Measurements from ENCODE around the gene TGM4. TPM values are rescaled to one million over a fixed set of nuclear protein-coding genes. Genes with fewer than 3 reads are reported as not detected.

TGM4 gene
- 0.07 TPM for polyA plus RNA-seq (2013, experiment 1 of 2)
- polyA plus RNA-seq (2013, experiment 2 of 2) = 0.08 TPM

- Histone ChIP-seq H3K9me3 (replicated peaks in 1 of 2; ENCODE audit: control insufficient read depth in 2 of 2, insufficient read depth in 1 of 2, low read depth in 1 of 2, low read length in 2 of 2) (no peaks in the 10 kb centered on the region), H3K4me3 (ENCODE audit: low read length in 2 of 2) (no peak within 1 kb of the TSS), H2AFZ (ENCODE audit: low read length) (no peak within 1 kb of the TSS), H3K36me3 (replicated peaks in 1 of 2; ENCODE audit: control insufficient read depth in 2 of 2, insufficient read depth in 2 of 2, low read length in 2 of 2) (peaks cover 0 to 23% of the 10 kb centered on the region in 2 donors), H3K27me3 (ENCODE audit: control insufficient read depth in 3 of 3, insufficient read depth in 3 of 3, low read depth in 1 of 3, low read length in 3 of 3) (no peaks in the 10 kb centered on the region), H3K4me1 (ENCODE audit: control insufficient read depth in 2 of 2, insufficient read depth in 1 of 2, low read depth in 1 of 2, low read length in 2 of 2) (no peaks in the 10 kb centered on the region), H4K8ac (ENCODE audit: low read depth, low read length) (no peak within 1 kb of the TSS), H3K4me2 (ENCODE audit: insufficient read depth, low read length, poor library complexity, severe bottlenecking) (no peak within 1 kb of the TSS), H2BK5ac (ENCODE audit: low read length) (no peak within 1 kb of the TSS), H2BK15ac (ENCODE audit: low read length) (no peak within 1 kb of the TSS), H3K9ac (ENCODE audit: low read depth, low read length, poor library complexity) (no peak within 1 kb of the TSS), H2BK12ac (ENCODE audit: low read length) (no peak within 1 kb of the TSS), H4K91ac (ENCODE audit: low read depth, low read length, poor library complexity) (no peak within 1 kb of the TSS), H3K4ac (ENCODE audit: low read length) (no peak within 1 kb of the TSS), H3K79me1 (ENCODE audit: low read depth, low read length) (no peaks in the 10 kb centered on the region), H3K27ac (replicated peaks; ENCODE audit: low read length) (no peak within 1 kb of the TSS), H3K14ac (ENCODE audit: low read length) (no peak within 1 kb of the TSS), H2AK5ac (ENCODE audit: low read depth, low read length) (no peak within 1 kb of the TSS), H2BK120ac (ENCODE audit: low read depth, low read length) (no peak within 1 kb of the TSS), H3K18ac (ENCODE audit: low read length) (no peak within 1 kb of the TSS), H3K23ac (ENCODE audit: low read depth, low read length, poor library complexity) (peak within 1 kb of the TSS; percentile 22)
- no CpG with 5 or more reads among the region's 5 CpGs for WGBS, 2 donors (ENCODE audit: extremely low coverage in 2 of 2, insufficient read length in 2 of 2, insufficient replicate concordance in 1 of 2)
- DNase-seq (ENCODE audit: low spot score) = no peak
Observed at GRCh38 chr3:44874308-44874707, at the start of gene TGM4. TSS of gene TGM4 (plus strand) at chr3:44874608. CDS start at chr3:44874679, 71 bp downstream.

GRCh38 chr3:44825264-44825925 is 49.0 kb upstream of the TGM4 start:
- Histone ChIP-seq H3K9ac (ENCODE audit: low read depth, low read length, poor library complexity) (no peak overlapping the region), H3K27me3 (ENCODE audit: control insufficient read depth in 3 of 3, insufficient read depth in 3 of 3, low read depth in 1 of 3, low read length in 3 of 3) (no peaks in the 10 kb centered on the region), H2AFZ (ENCODE audit: low read length) (no peak overlapping the region), H3K27ac (replicated peaks; ENCODE audit: low read length) (no peak overlapping the region), H2BK12ac (ENCODE audit: low read length) (no peak overlapping the region), H2BK15ac (ENCODE audit: low read length) (no peak overlapping the region), H3K4me1 (ENCODE audit: control insufficient read depth in 2 of 2, insufficient read depth in 1 of 2, low read depth in 1 of 2, low read length in 2 of 2) (no peaks in the 10 kb centered on the region), H3K4ac (ENCODE audit: low read length) (no peak overlapping the region), H3K23ac (ENCODE audit: low read depth, low read length, poor library complexity) (no peak overlapping the region), H3K4me2 (ENCODE audit: insufficient read depth, low read length, poor library complexity, severe bottlenecking) (no peak overlapping the region), H4K91ac (ENCODE audit: low read depth, low read length, poor library complexity) (no peak overlapping the region), H3K18ac (ENCODE audit: low read length) (no peak overlapping the region), H3K36me3 (replicated peaks in 1 of 2; ENCODE audit: control insufficient read depth in 2 of 2, insufficient read depth in 2 of 2, low read length in 2 of 2) (peaks cover 24 to 73% of the 10 kb centered on the region in 2 donors), H4K8ac (ENCODE audit: low read depth, low read length) (no peak overlapping the region), H3K79me1 (ENCODE audit: low read depth, low read length) (no peaks in the 10 kb centered on the region), H2BK5ac (ENCODE audit: low read length) (no peak overlapping the region), H3K14ac (ENCODE audit: low read length) (no peak overlapping the region), H2AK5ac (ENCODE audit: low read depth, low read length) (no peak overlapping the region), H3K9me3 (replicated peaks in 1 of 2; ENCODE audit: control insufficient read depth in 2 of 2, insufficient read depth in 1 of 2, low read depth in 1 of 2, low read length in 2 of 2) (no peaks in the 10 kb centered on the region), H3K4me3 (ENCODE audit: low read length in 2 of 2) (no peak overlapping the region), H2BK120ac (ENCODE audit: low read depth, low read length) (no peak overlapping the region)
- no peak for DNase-seq (ENCODE audit: low spot score)
- no CpG with 5 or more reads among the region's 2 CpGs for WGBS, 2 donors (ENCODE audit: extremely low coverage in 2 of 2, insufficient read length in 2 of 2, insufficient replicate concordance in 1 of 2)

- H3K4me1 ChIP-seq (ENCODE audit: control insufficient read depth in 2 of 2, insufficient read depth in 1 of 2, low read depth in 1 of 2, low read length in 2 of 2) = no peaks in the 10 kb centered on the region
- H3K23ac ChIP-seq (ENCODE audit: low read depth, low read length, poor library complexity) = no peak overlapping the region
- no peak overlapping the region for H2AK5ac ChIP-seq (ENCODE audit: low read depth, low read length)
- no peak overlapping the region for H2BK5ac ChIP-seq (ENCODE audit: low read length)
- H2BK120ac ChIP-seq (ENCODE audit: low read depth, low read length) = no peak overlapping the region
- H3K27me3 ChIP-seq (ENCODE audit: control insufficient read depth in 3 of 3, insufficient read depth in 3 of 3, low read depth in 1 of 3, low read length in 3 of 3) = no peaks in the 10 kb centered on the region
- no peak overlapping the region for H2BK12ac ChIP-seq (ENCODE audit: low read length)
- WGBS, 2 donors (ENCODE audit: extremely low coverage in 2 of 2, insufficient read length in 2 of 2, insufficient replicate concordance in 1 of 2) = no CpG with 5 or more reads among the region's 3 CpGs
- no peak overlapping the region for H3K4me3 ChIP-seq (ENCODE audit: low read length in 2 of 2)
- H3K27ac ChIP-seq (replicated peaks; ENCODE audit: low read length) = no peak overlapping the region
- H4K8ac ChIP-seq (ENCODE audit: low read depth, low read length) = no peak overlapping the region
- no peak for DNase-seq (ENCODE audit: low spot score)
- no peak overlapping the region for H3K9ac ChIP-seq (ENCODE audit: low read depth, low read length, poor library complexity)
- H3K36me3 ChIP-seq (replicated peaks in 1 of 2; ENCODE audit: control insufficient read depth in 2 of 2, insufficient read depth in 2 of 2, low read length in 2 of 2) = peaks cover 32 to 91% of the 10 kb centered on the region in 2 donors
- H3K4me2 ChIP-seq (ENCODE audit: insufficient read depth, low read length, poor library complexity, severe bottlenecking) = no peak overlapping the region
- no peak overlapping the region for H3K4ac ChIP-seq (ENCODE audit: low read length)
- H4K91ac ChIP-seq (ENCODE audit: low read depth, low read length, poor library complexity) = no peak overlapping the region
- no peaks in the 10 kb centered on the region for H3K9me3 ChIP-seq (replicated peaks in 1 of 2; ENCODE audit: control insufficient read depth in 2 of 2, insufficient read depth in 1 of 2, low read depth in 1 of 2, low read length in 2 of 2)
- H2AFZ ChIP-seq (ENCODE audit: low read length) = no peak overlapping the region
- H3K18ac ChIP-seq (ENCODE audit: low read length) = no peak overlapping the region
- H3K79me1 ChIP-seq (ENCODE audit: low read depth, low read length) = no peaks in the 10 kb centered on the region
- H3K14ac ChIP-seq (ENCODE audit: low read length) = no peak overlapping the region
- no peak overlapping the region for H2BK15ac ChIP-seq (ENCODE audit: low read length)
Observed at GRCh38 chr3:44827196-44827595, 47.2 kb upstream of the TGM4 start.

GRCh38 chr3:44831232-44831631 is 43.2 kb upstream of the TGM4 start:
- Histone ChIP-seq H3K27me3 (ENCODE audit: control insufficient read depth in 3 of 3, insufficient read depth in 3 of 3, low read depth in 1 of 3, low read length in 3 of 3) (no peaks in the 10 kb centered on the region), H2AK5ac (ENCODE audit: low read depth, low read length) (no peak overlapping the region), H3K9ac (ENCODE audit: low read depth, low read length, poor library complexity) (no peak overlapping the region), H2BK5ac (ENCODE audit: low read length) (no peak overlapping the region), H2AFZ (ENCODE audit: low read length) (no peak overlapping the region), H3K79me1 (ENCODE audit: low read depth, low read length) (no peaks in the 10 kb centered on the region), H4K8ac (ENCODE audit: low read depth, low read length) (no peak overlapping the region), H3K23ac (ENCODE audit: low read depth, low read length, poor library complexity) (no peak overlapping the region), H3K14ac (ENCODE audit: low read length) (no peak overlapping the region), H3K4me3 (ENCODE audit: low read length in 2 of 2) (no peak overlapping the region), H3K18ac (ENCODE audit: low read length) (no peak overlapping the region), H3K27ac (replicated peaks; ENCODE audit: low read length) (no peak overlapping the region), H3K4me2 (ENCODE audit: insufficient read depth, low read length, poor library complexity, severe bottlenecking) (no peak overlapping the region), H3K36me3 (replicated peaks in 1 of 2; ENCODE audit: control insufficient read depth in 2 of 2, insufficient read depth in 2 of 2, low read length in 2 of 2) (peaks cover 24 to 91% of the 10 kb centered on the region in 2 donors), H4K91ac (ENCODE audit: low read depth, low read length, poor library complexity) (no peak overlapping the region), H3K9me3 (replicated peaks in 1 of 2; ENCODE audit: control insufficient read depth in 2 of 2, insufficient read depth in 1 of 2, low read depth in 1 of 2, low read length in 2 of 2) (peaks cover 0 to 6% of the 10 kb centered on the region in 2 donors), H2BK12ac (ENCODE audit: low read length) (no peak overlapping the region), H2BK120ac (ENCODE audit: low read depth, low read length) (no peak overlapping the region), H3K4me1 (ENCODE audit: control insufficient read depth in 2 of 2, insufficient read depth in 1 of 2, low read depth in 1 of 2, low read length in 2 of 2) (no peaks in the 10 kb centered on the region), H3K4ac (ENCODE audit: low read length) (no peak overlapping the region), H2BK15ac (ENCODE audit: low read length) (no peak overlapping the region)
- DNase-seq (ENCODE audit: low spot score) = no peak
- WGBS, 2 donors (ENCODE audit: extremely low coverage in 2 of 2, insufficient read length in 2 of 2, insufficient replicate concordance in 1 of 2) = 100% methylated on average over 1 of the region's 5 CpGs

Data from neuronal stem cell (in vitro differentiated cells).